ENCODE measurements around the gene STRADB. TPM values are rescaled to one million over a fixed set of nuclear protein-coding genes. Genes with fewer than 3 reads are reported as not detected.

STRADB gene
- total and polyA plus RNA-seq, 2 experiments from 2014 or later, result 35.9 to 37.1 TPM

GRCh38 chr2:201466050-201466675 lies 14.6 kb downstream of the STRADB start (continued):
- TF ChIP-seq ZNF114 (CRISPR knock-in tag; IDR thresholded peaks at IDR 0.05), result no peak

- no peaks in the 10 kb centered on the region for H3K27me3 Mint-ChIP-seq (ENCODE audit: insufficient read depth, low read depth, poor library complexity)
- Histone ChIP-seq H3K79me2 (replicated peaks; ENCODE audit: insufficient read depth) (no peaks in the 10 kb centered on the region), H3K27me3 (ENCODE audit: insufficient read depth) (no peaks in the 10 kb centered on the region), H3K9me2 (ENCODE audit: insufficient read depth) (no peaks in the 10 kb centered on the region), H3F3A (replicated peaks; ENCODE audit: low read depth) (no peaks in the 10 kb centered on the region), H3K27ac (ENCODE audit: low read depth) (no peak overlapping the region), H3K4me2 (no peak overlapping the region), H3K4me1 (ENCODE audit: insufficient read depth) (no peaks in the 10 kb centered on the region), H3K36me3 (ENCODE audit: insufficient read depth) (no peaks in the 10 kb centered on the region; the same call in 1 of the 2 replicates), H3K4me3 (no peak overlapping the region), H4K20me1 (replicated peaks; ENCODE audit: insufficient read depth) (no peaks in the 10 kb centered on the region), H2AFZ (no peak overlapping the region)
- ATAC-seq (no peak), DNase-seq (ENCODE audit: low spot score) (no peak)
- no peak for TF ChIP-seq POLR2AphosphoS5 (IDR thresholded peaks at IDR 0.05; ENCODE audit: low read depth)
- no peak for TF ChIP-seq EZH2 (IDR thresholded peaks at IDR 0.05; ENCODE audit: low read depth, unreplicated experiment)
- no peak for TF ChIP-seq ZNF462 (CRISPR knock-in tag; IDR thresholded peaks at IDR 0.05)
- no peak for TF ChIP-seq EZH2phosphoT487 (IDR thresholded peaks at IDR 0.05; ENCODE audit: unreplicated experiment)
- TF ChIP-seq NANOG (IDR thresholded peaks at IDR 0.05; ENCODE audit: borderline replicate concordance), result no peak
- no peak for TF ChIP-seq REST (IDR thresholded peaks at IDR 0.05; ENCODE audit: unreplicated experiment)
- no peak for TF ChIP-seq CTCF (conservative IDR thresholded peaks at IDR 0.05; ENCODE audit: low read depth in 2 of 2)
- no peak for TF ChIP-seq STAT1 (IDR thresholded peaks at IDR 0.05; ENCODE audit: unreplicated experiment)
- TF ChIP-seq JUNB (IDR thresholded peaks at IDR 0.05; ENCODE audit: unreplicated experiment), result no peak
- TF ChIP-seq CREB1 (CRISPR knock-in tag; IDR thresholded peaks at IDR 0.05; ENCODE audit: low read depth), result no peak
- no peak for TF ChIP-seq ZNF331 (CRISPR knock-in tag; IDR thresholded peaks at IDR 0.05; ENCODE audit: low read depth)
- TF ChIP-seq ZNF114 (CRISPR knock-in tag; IDR thresholded peaks at IDR 0.05), result no peak
- no peak for TF ChIP-seq ETS1 (IDR thresholded peaks at IDR 0.05)
- no peak overlapping the region for H3K27ac Mint-ChIP-seq
- H3K4me3 Mint-ChIP-seq, result no peak overlapping the region
- no peaks in the 10 kb centered on the region for H3K9me3 Mint-ChIP-seq
- H3K4me1 Mint-ChIP-seq, result peaks cover 8% of the 10 kb centered on the region; the same call in 2 of the 3 replicates
- H3K36me3 Mint-ChIP-seq (ENCODE audit: low read depth), result peaks cover 7% of the 10 kb centered on the region; the same call in 2 of the 3 replicates
Observed at GRCh38 chr2:201467666-201468065, 16.1 kb downstream of the STRADB start.
